Measurements from ENCODE around the gene GNB1L.

The GNB1L gene

GRCh38 chr22:19755722-19756287 lies 98.9 kb downstream of the GNB1L start:
- TF ChIP-seq CTCF (IDR thresholded peaks at IDR 0.05): no peak

GRCh38 chr22:19755145-19755710 lies 99.4 kb downstream of the GNB1L start:
- TF ChIP-seq CTCF (IDR thresholded peaks at IDR 0.05): no peak

- no peak for TF ChIP-seq CTCF (IDR thresholded peaks at IDR 0.05)
These were observed 100.0 kb downstream of the GNB1L start for GRCh38 chr22:19754701-19755144.

- TF ChIP-seq CTCF (IDR thresholded peaks at IDR 0.05): no peak
These were observed 100.5 kb downstream of the GNB1L start for GRCh38 chr22:19753996-19754700.

- TF ChIP-seq CTCF (IDR thresholded peaks at IDR 0.05): peak; percentile 19; the same call in 1 of the 2 replicates
These were observed 101.4 kb downstream of the GNB1L start for GRCh38 chr22:19753090-19753842.

GRCh38 chr22:19751497-19752245 lies 103.0 kb downstream of the GNB1L start:
- TF ChIP-seq CTCF (IDR thresholded peaks at IDR 0.05): no peak
